H1 (cell line): ENCODE data around the gene GSG1L.

Experiments
- BACH1 ChIP-seq: IDR thresholded peaks from 2 replicates; pipeline ENCODE4 v1.6.1; 2012; ENCODE audit warnings: low read length, improper control_type of control experiment
- POU5F1 ChIP-seq: IDR thresholded peaks from 2 replicates; pipeline ENCODE4 v1.6.1; 2011; ENCODE audit warnings: low read depth, mild to moderate bottlenecking, low read length, moderate library complexity
- RAD21 ChIP-seq, 2 experiments: IDR thresholded peaks in 1 of 2; conservative IDR thresholded peaks in 1 of 2; 2 replicates each; pipeline ENCODE4 v1.6.1; 2011; ENCODE audit warnings: low read depth in 2 of 2, low read length in 2 of 2, improper control_type of control experiment in 1 of 2, inconsistent platforms in 1 of 2, mild to moderate bottlenecking in 1 of 2, moderate library complexity in 1 of 2
- RFX5 ChIP-seq: IDR thresholded peaks from 2 replicates; pipeline ENCODE4 v1.6.1; 2011; ENCODE audit warnings: low read depth, low read length, improper control_type of control experiment, borderline replicate concordance
- TAF1 ChIP-seq: IDR thresholded peaks from 2 replicates; pipeline ENCODE4 v1.6.1; 2011; ENCODE audit warnings: mild to moderate bottlenecking, low read depth, low read length
- TEAD4 ChIP-seq: IDR thresholded peaks from 2 replicates; pipeline ENCODE4 v1.6.1; 2012; ENCODE audit warnings: low read depth, low read length, inconsistent platforms, mixed read lengths
- ZNF274 ChIP-seq: IDR thresholded peaks from 2 replicates; pipeline ENCODE4 v1.7.0; 2012; ENCODE audit warnings: low read length, borderline replicate concordance; ENCODE audit errors: extremely low read depth
- TF ChIP-seq, protein P1 (sequence below): IDR thresholded peaks from 2 replicates; pipeline ENCODE4 v1.6.1; 2012; ENCODE audit warnings: inconsistent platforms
- TF ChIP-seq, protein P2 (sequence below), 3 experiments: IDR thresholded peaks; 1 replicate in 2 of 3; 2 replicates in 1 of 3; pipeline versions ENCODE4 v1.5.1 to v1.6.1; 2011; ENCODE audit warnings: low read length in 3 of 3, mild to moderate bottlenecking in 3 of 3, inconsistent platforms in 2 of 3, low read depth in 1 of 3, moderate library complexity in 1 of 3; ENCODE audit not compliant: insufficient read depth in 1 of 3; ENCODE audit errors: control extremely low read depth in 1 of 3

DNA sequence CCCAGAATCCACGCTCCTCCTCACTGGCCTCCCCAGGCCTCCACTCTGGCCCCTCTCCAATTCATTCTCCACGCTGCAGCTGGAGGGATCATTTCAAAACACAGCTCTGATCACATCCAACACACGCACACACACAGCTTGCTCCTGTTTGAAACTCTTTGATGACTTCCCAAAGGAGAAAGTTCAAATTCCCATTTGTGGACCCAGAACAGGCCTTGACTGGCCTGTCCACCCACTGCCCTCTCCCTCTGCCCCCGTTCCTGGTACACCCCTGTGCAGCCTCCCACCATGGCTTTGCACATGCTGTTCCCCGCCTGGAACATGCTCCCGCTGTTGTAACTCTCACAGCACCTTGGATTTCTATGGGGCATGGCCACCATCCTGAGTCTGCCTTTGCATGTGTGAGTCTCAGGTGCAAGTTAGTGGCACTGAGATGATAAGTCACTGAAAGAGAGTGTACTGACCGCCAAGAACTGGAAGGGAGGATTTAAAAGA lies 100.0 kb downstream of the GSG1L start:
- TF ChIP-seq, protein P1, sequence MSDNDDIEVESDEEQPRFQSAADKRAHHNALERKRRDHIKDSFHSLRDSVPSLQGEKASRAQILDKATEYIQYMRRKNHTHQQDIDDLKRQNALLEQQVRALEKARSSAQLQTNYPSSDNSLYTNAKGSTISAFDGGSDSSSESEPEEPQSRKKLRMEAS, result no peak
- TF ChIP-seq BACH1 (no peak), ZNF274 (no peak), TAF1 (no peak), RAD21 (IDR thresholded peaks at IDR 0.05 in 1 of 2, conservative IDR thresholded peaks at IDR 0.05 in 1 of 2; ENCODE audit: low read depth in 2 of 2, low read length in 2 of 2) (no peak), POU5F1 (no peak), RFX5 (no peak), TEAD4 (no peak)
- TF ChIP-seq, protein P2, sequence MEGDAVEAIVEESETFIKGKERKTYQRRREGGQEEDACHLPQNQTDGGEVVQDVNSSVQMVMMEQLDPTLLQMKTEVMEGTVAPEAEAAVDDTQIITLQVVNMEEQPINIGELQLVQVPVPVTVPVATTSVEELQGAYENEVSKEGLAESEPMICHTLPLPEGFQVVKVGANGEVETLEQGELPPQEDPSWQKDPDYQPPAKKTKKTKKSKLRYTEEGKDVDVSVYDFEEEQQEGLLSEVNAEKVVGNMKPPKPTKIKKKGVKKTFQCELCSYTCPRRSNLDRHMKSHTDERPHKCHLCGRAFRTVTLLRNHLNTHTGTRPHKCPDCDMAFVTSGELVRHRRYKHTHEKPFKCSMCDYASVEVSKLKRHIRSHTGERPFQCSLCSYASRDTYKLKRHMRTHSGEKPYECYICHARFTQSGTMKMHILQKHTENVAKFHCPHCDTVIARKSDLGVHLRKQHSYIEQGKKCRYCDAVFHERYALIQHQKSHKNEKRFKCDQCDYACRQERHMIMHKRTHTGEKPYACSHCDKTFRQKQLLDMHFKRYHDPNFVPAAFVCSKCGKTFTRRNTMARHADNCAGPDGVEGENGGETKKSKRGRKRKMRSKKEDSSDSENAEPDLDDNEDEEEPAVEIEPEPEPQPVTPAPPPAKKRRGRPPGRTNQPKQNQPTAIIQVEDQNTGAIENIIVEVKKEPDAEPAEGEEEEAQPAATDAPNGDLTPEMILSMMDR (IDR thresholded peaks at IDR 0.05; ENCODE audit: control extremely low read depth in 1 of 3, insufficient read depth in 1 of 3, low read depth in 1 of 3, low read length in 3 of 3), result no peak
